HG03558 (cell line): ENCODE results near the gene RUNX1.

Experiments used
- ATAC-seq: cut with Tn5 transposase; IDR thresholded peaks from one replicate; pipeline ENCODE4 v1.9.1; 2021; ENCODE audit warnings: moderate number of reproducible peaks; ENCODE audit not compliant: unreplicated experiment; ENCODE audit errors: extremely low read depth

The RUNX1 gene

DNA sequence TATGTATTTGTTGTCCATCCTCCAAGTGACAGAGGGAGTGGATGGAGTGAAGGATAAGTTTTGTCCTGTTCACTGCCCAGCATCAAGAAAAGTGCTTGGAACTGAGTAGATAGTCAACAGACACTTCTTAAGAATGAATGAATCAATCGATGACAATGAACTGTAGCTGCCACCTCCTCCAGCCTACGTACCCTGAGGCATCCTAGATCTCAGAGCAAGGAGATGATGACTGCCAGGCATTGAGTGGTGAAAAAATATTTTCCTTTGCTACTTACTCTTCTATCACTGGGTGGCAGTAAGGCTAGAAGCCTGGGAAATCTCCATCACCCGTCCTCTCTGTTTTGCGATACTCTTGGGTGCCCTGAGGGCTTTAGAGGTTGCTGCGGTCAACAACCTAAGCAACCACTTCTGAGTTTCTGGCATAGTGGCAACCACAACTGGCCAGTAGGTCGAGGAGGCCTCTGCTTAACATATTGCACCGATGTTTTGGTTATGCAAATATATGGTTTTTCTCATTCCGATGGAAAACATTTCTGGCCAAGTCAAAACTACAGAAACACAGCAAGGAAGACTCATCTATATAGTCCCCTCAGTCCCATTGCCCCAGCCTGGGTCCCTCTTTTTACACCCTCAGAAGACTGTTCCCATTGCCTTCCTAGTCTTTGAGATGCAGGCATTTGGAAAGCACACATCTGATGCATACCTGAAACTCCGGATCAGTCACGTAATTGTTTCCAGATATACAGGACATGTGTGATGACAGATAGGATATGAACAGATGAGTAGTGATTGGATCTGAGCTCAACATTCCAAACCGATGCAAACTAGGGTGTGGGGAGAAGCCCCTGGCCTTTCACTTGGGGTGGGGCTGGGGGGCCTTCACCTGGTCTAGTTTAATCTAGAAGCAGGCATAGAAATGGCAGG, 136.8 kb downstream of the RUNX1 start:
- no peak for ATAC-seq

DNA sequence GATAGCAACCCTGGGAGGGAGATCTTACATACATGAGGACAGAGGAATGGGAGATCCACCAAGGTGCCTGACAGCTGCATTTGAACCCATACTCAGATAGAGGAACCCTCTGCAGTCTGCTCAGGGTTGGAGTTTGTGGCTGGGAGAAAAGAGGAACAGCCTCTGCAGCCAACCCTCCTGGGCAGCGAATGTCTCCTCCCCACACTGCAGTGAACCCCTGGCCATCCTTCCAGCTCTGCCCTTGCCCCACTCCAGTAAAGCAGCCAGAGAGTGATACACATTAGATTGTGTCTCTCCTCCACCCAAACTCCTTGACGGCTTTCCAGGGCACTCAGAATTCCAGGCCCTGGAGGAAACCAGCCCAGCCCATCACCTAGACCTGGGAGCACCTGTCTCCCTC, 137.7 kb downstream of the RUNX1 start:
- ATAC-seq: no peak

DNA sequence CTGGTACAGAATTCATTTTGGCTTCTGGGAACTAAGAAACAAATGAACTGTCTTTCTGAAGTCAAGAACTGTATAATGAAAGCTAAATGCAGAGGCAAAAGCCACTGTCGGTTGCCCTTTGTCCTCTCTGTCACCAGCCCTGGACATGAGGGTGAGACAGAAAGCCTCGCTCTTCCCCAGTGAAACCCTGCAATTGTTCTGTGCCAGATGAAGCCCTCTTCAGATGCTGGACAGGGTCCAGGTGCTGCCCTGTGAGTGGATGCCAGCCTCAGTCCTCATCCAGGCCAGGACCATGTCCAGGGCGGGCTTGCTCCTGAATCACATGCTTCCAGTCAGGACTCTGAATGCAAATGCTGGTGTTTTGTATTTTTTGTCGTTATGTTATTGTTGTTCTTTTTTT, 138.7 kb downstream of the RUNX1 start:
- no peak for ATAC-seq

DNA sequence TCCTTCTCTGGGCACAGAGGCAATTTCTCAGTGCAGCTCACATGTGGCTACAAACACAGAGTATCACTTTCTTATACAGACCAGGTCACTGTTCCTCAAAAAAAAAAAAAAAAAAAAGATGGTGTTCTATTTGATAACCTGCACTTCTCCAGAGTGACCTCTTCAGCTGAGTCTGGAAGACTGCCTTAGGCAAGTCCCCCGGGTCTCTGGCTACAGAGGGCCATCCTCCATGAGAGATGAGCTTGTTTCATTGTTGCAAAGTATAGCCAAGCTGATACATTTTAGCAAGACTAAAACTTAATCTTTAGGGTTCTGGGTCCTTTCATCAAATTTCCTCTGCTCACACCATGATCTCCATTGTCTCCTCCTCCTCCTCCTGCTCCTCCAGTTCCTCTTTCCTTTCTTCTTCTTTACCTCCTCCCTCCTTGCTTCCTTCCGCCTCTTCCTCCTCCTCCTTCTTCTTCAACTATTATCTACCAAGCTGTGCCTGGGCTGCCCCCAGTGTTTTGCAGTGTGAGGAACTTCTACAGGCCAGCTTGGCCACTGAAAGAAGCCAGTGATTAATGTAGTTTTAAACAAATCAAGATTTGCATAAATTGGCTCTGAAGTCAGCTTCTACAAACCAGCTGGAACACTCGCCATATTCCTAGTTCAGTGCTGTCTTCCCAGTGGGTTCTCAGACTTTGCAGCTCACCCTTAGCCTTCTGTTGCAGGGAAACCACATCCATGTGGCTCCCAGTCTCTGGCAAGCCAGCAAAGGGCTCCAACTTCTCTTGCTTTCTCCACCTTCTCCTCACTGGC, 139.4 kb downstream of the RUNX1 start:
- ATAC-seq: no peak

DNA sequence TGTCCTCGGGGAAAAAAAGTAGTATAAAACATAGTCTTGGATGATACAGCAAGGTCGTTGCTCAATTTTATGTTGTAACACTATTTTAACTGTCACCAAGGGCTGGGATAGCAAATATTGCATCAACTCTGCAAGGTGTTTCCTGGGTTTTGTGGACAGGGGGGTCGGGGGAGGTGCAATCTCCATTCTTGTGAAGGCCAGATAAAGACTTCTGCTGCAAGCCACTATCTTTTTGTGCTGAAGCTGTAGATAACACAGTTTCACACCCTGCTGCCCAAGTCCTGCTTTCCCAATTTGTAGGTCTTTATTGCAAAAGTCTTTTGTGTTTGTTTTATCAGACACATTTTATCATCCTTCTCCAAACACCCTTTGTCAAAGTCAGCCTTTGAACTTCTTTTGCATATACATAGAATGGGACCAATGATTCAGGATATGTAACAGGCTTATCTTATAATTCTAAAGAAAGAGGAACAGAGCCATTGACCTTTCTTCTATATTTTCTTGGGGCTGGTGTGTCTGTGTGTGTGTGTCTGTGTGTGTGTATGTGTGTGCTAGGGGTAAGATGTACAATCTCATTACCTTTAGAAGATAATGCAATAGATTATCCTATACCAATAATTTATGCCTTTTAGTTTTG, 140.6 kb downstream of the RUNX1 start:
- no peak for ATAC-seq

DNA sequence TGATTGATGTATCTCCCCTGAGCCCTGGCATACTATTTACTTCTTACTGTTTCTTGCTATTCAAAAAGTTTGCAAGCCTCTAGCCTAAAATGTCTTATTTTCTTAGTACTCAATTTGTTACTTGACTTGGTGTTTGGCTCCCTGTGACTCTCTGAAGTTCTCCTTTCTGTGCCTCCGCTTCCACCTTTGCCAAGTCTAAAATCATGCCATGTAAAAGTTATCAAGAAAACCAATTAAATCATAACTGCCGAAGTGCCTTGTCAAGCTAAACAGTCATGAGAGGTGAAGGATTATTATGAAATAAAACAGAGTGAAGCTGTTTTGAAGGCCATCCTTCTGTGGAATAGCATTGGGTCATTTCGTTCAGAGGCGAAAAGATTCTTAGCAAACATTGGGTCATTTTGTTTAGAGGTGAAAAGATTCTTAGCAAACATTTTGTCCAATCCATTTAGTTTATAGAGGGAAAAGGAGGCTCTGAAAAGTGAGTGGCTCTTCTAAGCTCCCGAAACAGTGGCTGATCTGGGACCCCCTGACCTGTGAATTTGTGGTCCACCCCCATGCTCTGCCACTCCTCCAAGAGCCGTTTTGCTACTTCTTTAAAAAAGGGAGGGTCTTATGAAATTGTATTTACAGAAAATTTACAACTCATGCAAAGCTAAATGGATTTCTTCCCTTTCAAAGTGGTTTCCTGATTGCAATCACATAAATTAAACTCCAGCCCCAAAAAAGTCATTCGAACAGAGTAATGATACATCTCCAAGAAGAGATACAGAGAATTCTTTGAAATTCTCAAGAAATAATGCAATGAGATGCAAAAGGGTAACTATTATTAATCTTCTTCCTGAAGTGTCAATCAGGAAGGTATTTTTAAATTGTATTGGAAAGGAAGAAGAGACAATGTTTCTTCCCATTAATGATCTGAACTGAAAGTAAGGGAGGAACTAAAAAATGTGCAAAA, 141.4 kb downstream of the RUNX1 start:
- ATAC-seq: no peak

DNA sequence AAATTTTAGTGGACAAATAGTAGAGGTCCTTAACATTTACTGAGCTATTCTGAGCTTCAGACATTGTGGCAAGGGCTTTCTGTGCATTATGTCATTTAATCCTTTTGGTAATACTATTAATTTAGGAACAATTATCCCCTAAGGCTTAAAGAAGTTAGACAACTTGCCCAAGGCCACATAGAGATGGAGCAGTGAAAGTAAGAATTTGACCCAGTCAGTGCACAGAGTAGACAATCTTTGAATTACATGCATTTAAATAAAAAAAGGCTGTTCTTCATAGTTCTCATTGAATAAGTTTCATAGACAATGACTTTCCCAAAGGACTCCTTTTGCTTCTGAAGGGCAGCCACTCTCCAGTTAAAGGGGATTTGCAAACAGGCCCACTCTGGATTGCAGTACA, 142.7 kb downstream of the RUNX1 start:
- no peak for ATAC-seq

DNA sequence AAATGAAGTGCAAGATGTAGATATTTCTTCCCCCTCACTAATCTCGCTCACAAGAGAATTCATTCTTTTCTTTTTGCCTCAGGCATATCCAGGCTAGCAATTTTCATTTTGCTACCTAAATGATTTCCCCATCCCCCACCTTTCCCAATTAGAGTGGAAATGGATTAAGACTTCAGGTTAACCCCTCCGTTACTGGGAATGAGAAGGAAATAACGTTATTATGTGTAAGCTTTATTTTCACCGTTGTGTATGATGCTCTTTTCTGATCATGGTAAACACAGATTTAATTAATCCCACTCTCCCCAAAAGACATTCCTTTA, 143.9 kb downstream of the RUNX1 start:
- no peak for ATAC-seq

DNA sequence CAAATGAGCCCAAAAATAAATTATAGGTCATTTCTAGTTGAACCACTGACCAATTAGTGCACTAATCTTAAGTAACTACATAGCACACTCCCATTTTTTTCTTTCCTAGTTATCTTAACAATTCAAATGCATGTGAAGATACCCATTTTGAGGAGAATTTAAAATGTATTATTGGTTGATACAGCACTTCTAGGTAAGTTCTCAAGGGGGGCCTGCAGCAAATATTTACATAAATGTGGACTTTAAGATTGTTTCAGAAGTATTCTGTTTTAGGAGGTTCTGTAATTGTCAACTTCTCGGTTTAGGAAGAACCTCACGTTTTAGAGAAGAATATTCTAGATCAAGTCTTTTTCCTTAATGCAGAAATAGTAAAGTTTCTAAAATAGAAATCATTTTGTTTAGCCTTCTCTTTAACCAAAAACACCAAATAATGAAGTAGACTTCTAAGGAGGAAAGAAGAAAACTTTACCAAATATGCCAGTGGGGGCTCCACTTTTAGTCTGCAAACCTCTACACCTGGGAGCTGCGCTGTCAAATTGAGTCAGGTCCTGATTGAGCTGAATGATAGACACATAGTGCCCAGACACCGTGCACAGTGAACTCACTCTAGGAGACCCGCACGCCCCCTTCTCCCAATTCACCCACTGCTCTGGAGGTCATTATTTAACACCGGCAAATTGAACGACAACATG, 144.4 kb downstream of the RUNX1 start:
- ATAC-seq: no peak

DNA sequence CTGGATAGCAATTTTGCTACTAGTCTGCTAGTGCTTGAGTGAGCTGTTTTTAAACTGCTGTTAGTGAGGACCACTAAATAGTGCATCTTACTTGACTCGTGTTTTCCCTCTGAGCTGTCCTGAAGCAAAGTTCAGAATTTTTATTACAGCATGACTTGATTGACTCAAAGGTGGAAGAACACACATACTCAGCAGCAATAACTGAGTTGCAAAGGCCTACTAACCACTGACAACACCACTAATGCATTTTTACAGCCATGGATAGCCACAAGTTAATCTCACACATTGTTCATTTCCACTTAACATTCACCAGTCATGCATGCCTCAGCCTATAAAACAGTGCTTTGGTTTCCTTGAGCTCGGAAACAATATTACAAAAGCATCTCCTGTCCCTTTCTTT, 148.7 kb downstream of the RUNX1 start:
- ATAC-seq: no peak

DNA sequence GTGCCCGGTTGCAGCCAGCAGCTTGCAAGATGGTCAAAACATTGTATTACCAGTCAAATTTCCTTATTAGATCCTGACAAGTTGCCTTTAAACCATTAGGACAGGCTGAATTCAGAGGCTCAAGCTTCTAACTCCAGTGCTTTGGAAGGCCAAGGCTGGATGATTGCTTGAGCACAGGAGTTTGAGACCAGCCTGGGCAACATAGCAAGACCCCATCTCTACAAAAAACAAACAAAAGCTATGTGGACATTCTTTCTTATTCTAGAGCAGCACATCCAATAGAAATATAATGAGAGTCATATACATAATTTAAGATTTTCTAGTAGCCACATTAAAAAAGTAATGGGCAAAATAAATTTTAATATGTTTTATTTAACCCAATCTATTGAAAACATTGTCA, 149.3 kb downstream of the RUNX1 start:
- ATAC-seq: no peak

DNA sequence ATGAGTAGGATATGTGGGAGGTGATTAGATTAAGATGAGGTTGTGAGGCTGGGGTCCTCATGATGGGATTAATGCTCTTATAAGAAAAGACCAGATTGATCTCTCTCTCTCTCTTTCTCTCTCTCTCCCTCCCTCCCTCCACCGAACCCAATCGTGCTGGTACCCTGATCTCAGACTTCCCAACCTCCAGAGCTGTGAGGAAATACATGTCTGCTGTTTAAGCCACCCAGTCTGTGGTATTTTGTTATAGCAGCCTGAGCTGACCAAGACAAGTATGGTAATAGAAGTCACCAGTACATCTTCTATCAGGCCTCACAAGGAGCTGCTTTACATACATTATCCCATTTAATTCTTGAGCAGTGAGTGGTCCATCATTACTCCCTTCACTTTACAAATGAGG, 149.8 kb downstream of the RUNX1 start:
- no peak for ATAC-seq

DNA sequence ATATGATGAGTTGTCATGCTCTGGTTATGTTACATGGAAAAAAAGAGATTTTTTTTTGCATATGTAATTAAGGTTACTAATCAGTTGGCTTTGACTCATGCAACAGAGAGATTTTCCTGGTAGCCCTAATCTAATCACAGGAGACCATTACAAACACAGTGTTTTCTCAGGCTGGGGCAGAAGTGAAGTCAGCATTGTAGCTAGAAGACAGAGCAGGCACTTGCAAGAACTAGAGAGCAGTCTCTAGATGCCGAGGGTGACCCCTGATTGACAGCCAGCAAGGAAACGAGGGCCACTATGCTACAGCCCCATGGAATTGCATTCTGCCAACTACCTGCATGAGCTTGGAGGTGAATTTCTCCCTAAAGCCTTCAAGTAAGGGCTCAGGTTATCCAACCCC, 151.3 kb downstream of the RUNX1 start:
- no peak for ATAC-seq

DNA sequence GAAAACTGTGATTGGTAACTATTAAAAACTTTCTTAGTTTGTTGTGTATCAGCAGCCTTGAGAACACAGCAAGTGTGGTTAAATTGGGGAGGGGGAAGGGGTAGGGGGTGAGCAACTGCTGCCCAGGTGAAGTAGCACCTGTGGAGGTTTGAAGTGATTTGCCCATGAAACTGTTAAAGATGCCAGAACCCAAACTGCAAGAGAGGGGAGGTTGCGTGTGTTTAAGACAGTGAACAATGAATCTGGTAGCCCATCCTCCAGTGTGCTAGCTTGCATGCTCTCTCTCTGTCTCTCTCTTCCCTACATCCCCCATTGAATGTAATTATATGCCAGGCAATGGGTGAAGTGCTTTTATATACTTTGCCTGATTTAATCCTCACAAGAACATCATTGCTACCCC, 154.7 kb downstream of the RUNX1 start:
- no peak for ATAC-seq

DNA sequence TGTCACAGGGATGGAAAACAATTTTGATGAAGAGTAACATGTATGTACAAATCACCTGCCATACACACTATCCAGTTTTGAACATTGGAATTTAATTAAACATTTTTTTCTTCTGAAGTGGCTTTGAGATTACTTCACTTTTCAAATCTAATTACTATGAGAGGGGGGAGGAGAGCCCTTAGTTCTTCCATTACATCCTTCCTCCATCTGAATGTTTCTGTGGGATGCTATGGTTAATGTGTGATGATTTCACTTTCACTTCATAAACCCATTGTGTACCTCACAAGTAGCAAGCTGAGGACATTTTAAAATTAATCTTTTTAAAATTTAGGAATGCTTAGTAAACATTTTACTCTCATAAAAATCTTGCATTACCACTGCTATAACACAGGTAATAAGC, 156.9 kb downstream of the RUNX1 start:
- no peak for ATAC-seq

DNA sequence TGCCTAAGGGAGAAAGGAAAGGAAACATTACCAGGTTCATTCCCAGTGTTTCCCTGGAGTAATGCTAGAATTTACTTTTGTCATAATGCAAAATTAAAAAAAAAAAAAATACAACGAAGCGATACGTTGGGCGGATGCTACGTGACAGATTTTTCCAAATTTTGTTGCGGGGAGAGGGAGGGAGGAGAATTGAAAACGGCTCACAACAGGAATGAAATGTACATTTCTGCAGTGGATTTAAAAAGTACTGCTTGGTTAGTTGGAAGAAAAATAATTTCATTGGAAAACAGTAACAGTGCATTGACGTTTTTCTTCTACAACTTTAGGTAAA, 157.5 kb downstream of the RUNX1 start:
- ATAC-seq: no peak

DNA sequence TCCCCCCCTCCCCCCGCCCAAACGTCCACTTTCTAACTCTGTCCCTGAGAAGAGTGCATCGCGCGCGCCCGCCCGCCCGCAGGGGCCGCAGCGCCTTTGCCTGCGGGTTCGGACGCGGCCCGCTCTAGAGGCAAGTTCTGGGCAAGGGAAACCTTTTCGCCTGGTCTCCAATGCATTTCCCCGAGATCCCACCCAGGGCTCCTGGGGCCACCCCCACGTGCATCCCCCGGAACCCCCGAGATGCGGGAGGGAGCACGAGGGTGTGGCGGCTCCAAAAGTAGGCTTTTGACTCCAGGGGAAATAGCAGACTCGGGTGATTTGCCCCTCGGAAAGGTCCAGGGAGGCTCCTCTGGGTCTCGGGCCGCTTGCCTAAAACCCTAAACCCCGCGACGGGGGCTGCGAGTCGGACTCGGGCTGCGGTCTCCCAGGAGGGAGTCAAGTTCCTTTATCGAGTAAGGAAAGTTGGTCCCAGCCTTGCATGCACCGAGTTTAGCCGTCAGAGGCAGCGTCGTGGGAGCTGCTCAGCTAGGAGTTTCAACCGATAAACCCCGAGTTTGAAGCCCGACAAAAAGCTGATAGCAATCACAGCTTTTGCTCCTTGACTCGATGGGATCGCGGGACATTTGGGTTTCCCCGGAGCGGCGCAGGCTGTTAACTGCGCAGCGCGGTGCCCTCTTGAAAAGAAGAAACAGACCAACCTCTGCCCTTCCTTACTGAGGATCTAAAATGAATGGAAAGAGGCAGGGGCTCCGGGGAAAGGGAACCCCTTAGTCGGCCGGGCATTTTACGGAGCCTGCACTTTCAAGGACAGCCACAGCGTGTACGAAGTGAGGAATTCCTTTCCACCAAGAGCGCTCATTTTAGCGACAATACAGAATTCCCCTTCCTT, 158.1 kb downstream of the RUNX1 start:
- no peak for ATAC-seq

DNA sequence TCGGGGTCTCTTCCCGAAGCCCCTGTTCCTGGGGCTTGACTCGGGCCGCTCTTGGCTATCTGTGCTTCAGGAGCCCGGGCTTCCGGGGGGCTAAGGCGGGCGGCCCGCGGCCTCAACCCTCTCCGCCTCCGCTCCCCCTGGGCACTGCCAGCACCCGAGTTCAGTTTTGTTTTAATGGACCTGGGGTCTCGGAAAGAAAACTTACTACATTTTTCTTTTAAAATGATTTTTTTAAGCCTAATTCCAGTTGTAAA, 158.7 kb downstream of the RUNX1 start:
- no peak for ATAC-seq
